RWPE1 (cell line): ENCODE measurements around the gene RASSF3.

Experiments used
- CTCF ChIA-PET: fragments of 350-600 bp; sonication (Branson Sonifier 250); formaldehyde crosslinking; extraction: SDS; loops from one replicate; lab custom pipeline; 2021; lab: Yijun Ruan, JAX
- POLR2A ChIA-PET: fragments of 400-600 bp; formaldehyde crosslinking; extraction: SDS; loops from one replicate; lab custom pipeline; 2020; ENCODE audit warnings: antibody characterized with exemption; ENCODE audit not compliant: low non-redundant PET; lab: Yijun Ruan, JAX
- DNase-seq: peaks from one replicate; pipeline ENCODE4 v3.0.0; 2012; ENCODE audit warnings: low spot score
- H3K27ac ChIP-seq: fragments of 450-650 bp; 2 replicates; pipeline ENCODE4 v1.5.1; 2017
- TF ChIP-seq, protein P1 (sequence below): fragments of 450-650 bp; conservative IDR thresholded peaks from 2 replicates; pipeline ENCODE4 v1.5.1; 2017; ENCODE audit warnings: low read depth, mild to moderate bottlenecking

RASSF3 gene

DNA sequence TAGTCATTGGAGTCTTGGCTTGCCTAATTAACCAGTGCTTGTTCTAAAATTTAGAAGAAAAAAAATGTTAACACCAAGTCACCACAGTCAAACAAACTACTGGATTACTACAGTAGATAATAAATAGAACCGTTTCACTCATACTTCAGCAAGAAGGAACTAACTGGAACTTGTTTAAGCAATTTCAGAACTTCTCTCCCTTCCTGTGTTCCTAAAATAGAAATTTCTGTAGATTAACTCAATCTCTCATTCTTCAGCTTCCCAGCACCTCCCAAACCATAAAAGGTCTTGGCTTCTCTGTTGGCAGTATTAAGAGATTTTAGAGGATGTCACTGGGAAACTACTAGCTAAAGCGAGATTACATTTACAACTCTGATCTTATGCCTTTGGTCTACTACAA is 130.4 kb downstream of the RASSF3 start:
- CTCF ChIA-PET: interaction anchor here (0.6 kb wide), 1 partner anchor 55 kb away, joined by 8 read pairs; no protein-coding TSS in a partner anchor
- DNase-seq: no peak
- TF ChIP-seq, protein P1, sequence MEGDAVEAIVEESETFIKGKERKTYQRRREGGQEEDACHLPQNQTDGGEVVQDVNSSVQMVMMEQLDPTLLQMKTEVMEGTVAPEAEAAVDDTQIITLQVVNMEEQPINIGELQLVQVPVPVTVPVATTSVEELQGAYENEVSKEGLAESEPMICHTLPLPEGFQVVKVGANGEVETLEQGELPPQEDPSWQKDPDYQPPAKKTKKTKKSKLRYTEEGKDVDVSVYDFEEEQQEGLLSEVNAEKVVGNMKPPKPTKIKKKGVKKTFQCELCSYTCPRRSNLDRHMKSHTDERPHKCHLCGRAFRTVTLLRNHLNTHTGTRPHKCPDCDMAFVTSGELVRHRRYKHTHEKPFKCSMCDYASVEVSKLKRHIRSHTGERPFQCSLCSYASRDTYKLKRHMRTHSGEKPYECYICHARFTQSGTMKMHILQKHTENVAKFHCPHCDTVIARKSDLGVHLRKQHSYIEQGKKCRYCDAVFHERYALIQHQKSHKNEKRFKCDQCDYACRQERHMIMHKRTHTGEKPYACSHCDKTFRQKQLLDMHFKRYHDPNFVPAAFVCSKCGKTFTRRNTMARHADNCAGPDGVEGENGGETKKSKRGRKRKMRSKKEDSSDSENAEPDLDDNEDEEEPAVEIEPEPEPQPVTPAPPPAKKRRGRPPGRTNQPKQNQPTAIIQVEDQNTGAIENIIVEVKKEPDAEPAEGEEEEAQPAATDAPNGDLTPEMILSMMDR: no peak
- POLR2A ChIA-PET: no interaction called here
- H3K27ac ChIP-seq: no peak overlapping the region

DNA sequence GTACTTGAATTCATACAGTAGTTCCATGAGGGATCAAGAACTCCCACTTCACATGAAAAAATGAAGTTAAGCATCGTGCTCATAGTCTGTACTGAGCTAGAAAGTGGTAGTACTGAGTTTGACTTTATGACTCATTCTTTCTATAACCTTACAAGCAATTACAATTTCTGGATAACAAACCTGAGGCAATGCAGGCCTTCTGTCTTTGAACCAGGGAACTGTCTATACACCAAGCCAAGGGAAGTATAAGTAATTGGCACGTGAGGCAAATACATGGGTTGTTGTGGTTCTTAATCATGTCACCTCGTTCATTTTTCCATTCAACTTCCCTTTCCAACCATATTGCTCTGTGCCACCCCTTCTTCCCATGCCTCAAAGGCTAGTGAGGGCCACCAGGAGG is 132.1 kb downstream of the RASSF3 start:
- ChIA-PET CTCF (interaction anchor here (0.8 kb wide), 1 partner anchor 54 kb away, joined by 5 read pairs; no protein-coding TSS in a partner anchor), POLR2A (no interaction called here)
- TF ChIP-seq, protein P1: no peak
- no peak overlapping the region for H3K27ac ChIP-seq
- DNase-seq: no peak

DNA sequence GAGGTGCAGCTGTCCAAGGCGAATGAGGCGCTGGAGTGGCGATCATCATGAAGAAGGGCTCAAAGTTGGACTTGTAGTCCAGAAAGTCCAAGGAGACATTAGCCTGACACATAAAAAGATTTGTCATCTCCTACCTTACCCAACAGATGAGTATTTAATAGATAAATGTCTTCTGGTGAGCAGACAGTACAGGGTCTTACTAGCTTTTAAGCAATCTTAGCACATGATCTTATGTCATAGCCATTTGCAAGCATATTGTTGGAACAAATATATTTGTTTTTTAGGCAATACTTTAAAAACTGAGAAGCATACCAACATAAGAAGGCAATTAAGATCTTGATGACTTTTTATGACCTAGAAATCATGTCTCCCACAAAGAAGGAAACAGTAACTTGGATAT is 132.9 kb downstream of the RASSF3 start:
- ChIA-PET CTCF (interaction anchor here (0.8 kb wide), 1 partner anchor 53 kb away, joined by 5 read pairs; no protein-coding TSS in a partner anchor), POLR2A (no interaction called here)
- TF ChIP-seq, protein P1: no peak
- no peak for DNase-seq
- no peak overlapping the region for H3K27ac ChIP-seq

DNA sequence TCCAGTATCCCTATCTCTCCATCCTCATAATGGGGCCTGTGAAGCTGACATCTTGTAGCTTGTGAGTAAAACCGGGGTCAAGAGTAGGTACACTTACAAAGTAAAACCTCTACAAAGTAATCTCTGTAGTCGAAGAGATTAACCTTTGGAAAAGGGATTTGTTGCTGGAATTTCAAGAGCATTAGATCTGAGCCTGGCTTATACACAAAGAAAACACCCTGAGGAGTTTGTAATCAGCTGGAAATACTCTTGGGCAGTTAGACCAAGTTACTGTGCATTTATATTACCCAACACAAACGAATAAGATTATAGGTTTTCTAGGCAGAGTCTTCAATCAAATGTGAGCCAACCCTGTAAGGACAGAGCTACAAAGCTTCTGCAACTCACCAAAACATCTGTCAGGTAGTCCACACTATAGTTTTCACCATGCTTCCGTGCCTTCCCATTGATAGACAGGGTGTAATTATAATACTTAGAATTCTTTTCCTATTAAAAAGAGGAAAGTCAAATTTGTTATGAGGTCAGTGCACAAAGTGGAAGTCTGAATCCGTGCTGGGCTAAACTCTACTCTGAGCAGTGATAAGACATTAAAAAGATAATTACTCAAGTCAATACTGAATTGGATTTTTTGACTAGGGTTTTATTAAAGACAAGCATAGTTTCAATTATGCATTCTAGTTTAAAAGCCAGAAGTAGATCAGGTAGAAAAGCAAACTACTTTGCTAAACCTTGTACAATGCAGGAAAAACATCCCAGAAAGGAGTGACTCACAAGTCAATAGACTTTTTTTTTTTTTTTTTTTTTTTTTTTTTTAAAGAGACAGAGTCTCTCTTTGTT is 134.3 kb downstream of the RASSF3 start:
- ChIA-PET CTCF (no interaction called here), POLR2A (interaction anchor here (0.5 kb wide), 1 partner anchor 123 kb away, joined by 4 read pairs; no protein-coding TSS in a partner anchor)
- no peak for DNase-seq
- peak overlapping the region; percentile 43; the same call in 1 of the 2 replicates for H3K27ac ChIP-seq
- TF ChIP-seq, protein P1: no peak

DNA sequence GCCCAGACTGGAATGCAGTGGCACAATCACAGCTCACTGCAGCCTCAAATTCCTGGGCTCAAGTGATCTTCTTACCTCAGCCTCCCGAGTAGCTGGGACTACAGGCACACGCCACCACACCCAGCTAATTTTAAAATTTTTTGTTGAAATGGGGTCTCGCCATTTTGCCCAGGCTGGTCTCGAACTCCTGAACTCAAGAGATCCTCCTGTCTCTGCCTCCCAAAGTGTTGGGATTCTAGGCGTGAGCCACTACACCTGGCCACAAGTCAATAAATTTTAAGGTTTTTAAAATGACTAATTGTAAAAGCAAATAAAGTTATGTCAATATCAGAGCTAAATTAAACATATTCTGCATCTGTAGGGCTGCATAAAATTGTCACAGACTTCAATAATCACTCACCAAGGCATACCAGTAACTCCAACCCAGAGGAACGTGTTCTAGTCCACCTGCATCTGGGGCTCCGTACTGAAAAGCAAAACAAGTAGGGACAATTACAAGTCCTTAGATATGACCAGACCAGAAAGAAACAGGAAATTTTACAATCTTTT is 135.0 kb downstream of the RASSF3 start:
- ChIA-PET CTCF (no interaction called here), POLR2A (interaction anchor here (0.5 kb wide), 1 partner anchor 124 kb away, joined by 4 read pairs; no protein-coding TSS in a partner anchor)
- no peak for DNase-seq
- TF ChIP-seq, protein P1: no peak
- H3K27ac ChIP-seq: peak overlapping the region; percentile 43; the same call in 1 of the 2 replicates

DNA sequence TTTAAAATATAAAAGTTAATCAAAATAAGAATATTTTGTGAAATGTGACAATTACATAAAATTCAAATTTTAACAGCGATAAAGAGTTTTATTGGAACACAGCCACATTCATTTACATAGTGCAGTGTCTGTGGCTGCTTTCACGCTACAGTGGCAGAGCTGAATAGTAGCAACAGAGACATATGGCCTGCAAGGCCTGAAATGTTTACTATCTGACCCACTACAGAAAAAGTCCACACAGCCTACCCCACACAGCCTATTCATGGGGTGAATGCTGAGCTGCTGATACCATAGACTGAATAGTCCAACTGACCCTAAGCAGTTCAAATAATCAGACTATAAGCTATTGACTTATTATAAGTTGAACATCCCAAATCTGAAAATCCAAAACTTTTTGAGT is 135.7 kb downstream of the RASSF3 start:
- TF ChIP-seq, protein P1: no peak
- CTCF ChIA-PET: no interaction called here

More for the DNA sequence above, 135.7 kb downstream of the RASSF3 start:
- POLR2A ChIA-PET: no interaction called here
- DNase-seq: no peak
- no peak overlapping the region for H3K27ac ChIP-seq
